ENCODE measurements around the gene ZER1. TPM values are rescaled to one million over a fixed set of nuclear protein-coding genes. Genes with fewer than 3 reads are reported as not detected.
A peak's percentile ranks its signal among the peaks of the same experiment; 100 is the strongest.

Gene ZER1
- total and polyA plus RNA-seq, 3 donors from 2014 or later, result 96.8 to 118 (median 112) TPM

DNA sequence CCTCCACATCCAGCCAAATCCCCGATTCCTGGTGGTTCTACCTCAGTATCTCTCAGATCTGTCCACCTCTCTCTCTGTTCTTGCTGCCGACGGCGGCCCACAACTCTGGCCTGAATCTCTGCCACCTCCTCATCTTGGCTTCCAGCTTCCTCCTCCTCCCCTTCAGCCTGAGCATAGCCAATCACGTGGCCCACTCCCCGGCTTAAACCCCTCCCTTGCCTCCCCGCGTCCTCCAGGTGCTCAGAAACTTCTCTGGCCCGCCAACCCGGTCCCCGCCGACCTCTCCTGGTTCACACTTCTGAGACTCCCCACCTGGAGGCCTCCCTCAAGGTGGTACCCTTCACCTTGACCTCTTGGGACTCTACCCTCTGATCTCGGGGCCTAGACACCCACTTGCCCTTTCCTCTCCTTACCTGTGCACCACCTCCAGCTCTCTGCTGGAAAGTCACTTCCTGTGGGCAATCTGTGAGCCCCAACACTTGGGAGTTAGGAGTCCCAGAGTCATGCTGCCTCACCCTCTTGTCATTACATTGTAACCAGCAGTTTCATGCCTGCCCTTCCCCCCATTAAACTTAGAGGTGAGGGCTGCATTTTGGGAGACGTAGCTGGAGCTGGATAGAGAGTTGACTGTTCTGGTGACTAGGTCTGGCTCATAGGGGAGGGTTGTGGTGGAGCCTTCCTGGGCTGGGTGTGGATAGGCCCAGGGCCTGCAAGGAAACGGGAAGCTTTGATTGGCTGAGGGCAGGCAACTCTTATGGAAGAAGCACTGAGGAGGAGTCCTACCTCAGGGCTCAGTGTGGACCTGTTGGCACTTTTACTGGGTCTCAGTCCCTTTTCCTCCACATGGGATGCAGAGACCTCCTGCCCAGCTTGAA is 87.2 kb downstream of the ZER1 start:
- peak; percentile 71 for DNase-seq
- WGBS, 2 donors, result 28 to 30% methylated on average over 14 to 15 of the region's 15 CpGs
- no peaks in the 10 kb centered on the region for H3K9me3 ChIP-seq
- H3K4me1 ChIP-seq, result peaks cover 12% of the 10 kb centered on the region
- peak overlapping the region; percentile 50 to 58 for H3K4me3 ChIP-seq
- no peaks in the 10 kb centered on the region for H3K36me3 ChIP-seq (ENCODE audit: low read depth, missing control alignments)
- intact Hi-C loops (cut with DNase I; ENCODE audit: low total_unique reads), result no loop called here
- TF ChIP-seq POLR2A (IDR thresholded peaks at IDR 0.05), result no peak
- TF ChIP-seq, protein P1, sequence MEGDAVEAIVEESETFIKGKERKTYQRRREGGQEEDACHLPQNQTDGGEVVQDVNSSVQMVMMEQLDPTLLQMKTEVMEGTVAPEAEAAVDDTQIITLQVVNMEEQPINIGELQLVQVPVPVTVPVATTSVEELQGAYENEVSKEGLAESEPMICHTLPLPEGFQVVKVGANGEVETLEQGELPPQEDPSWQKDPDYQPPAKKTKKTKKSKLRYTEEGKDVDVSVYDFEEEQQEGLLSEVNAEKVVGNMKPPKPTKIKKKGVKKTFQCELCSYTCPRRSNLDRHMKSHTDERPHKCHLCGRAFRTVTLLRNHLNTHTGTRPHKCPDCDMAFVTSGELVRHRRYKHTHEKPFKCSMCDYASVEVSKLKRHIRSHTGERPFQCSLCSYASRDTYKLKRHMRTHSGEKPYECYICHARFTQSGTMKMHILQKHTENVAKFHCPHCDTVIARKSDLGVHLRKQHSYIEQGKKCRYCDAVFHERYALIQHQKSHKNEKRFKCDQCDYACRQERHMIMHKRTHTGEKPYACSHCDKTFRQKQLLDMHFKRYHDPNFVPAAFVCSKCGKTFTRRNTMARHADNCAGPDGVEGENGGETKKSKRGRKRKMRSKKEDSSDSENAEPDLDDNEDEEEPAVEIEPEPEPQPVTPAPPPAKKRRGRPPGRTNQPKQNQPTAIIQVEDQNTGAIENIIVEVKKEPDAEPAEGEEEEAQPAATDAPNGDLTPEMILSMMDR (IDR thresholded peaks at IDR 0.05), result no peak
- H3K27ac ChIP-seq, result peak overlapping the region; percentile 69 to 72
- H3K27me3 ChIP-seq, result no peaks in the 10 kb centered on the region

DNA sequence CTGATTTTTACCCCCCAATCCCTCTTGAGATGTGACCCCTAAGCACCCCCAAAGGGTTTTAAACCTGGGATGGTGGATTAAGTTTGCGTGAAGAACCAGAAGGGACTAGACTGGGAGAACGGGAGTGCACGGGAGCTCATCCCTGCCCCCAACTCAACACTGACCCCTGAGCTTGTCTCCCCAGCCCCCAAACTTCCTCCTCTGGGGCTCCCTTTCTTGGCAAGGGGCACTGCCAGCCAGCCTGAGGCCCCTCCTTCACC is 87.7 kb downstream of the ZER1 start:
- no peak for DNase-seq
- Histone ChIP-seq H3K27me3 (no peaks in the 10 kb centered on the region), H3K36me3 (ENCODE audit: low read depth, missing control alignments) (no peaks in the 10 kb centered on the region), H3K27ac (peak overlapping the region; percentile 69 to 72), H3K9me3 (no peaks in the 10 kb centered on the region), H3K4me1 (peaks cover 12% of the 10 kb centered on the region), H3K4me3 (peak overlapping the region; percentile 50 to 58)
- TF ChIP-seq POLR2A (IDR thresholded peaks at IDR 0.05), result no peak
- TF ChIP-seq, protein P1 (IDR thresholded peaks at IDR 0.05), result no peak
- intact Hi-C loops (cut with DNase I; ENCODE audit: low total_unique reads), result no loop called here
- WGBS, 2 donors, result 4 to 16% methylated on average over 3 of the region's 3 CpGs

DNA sequence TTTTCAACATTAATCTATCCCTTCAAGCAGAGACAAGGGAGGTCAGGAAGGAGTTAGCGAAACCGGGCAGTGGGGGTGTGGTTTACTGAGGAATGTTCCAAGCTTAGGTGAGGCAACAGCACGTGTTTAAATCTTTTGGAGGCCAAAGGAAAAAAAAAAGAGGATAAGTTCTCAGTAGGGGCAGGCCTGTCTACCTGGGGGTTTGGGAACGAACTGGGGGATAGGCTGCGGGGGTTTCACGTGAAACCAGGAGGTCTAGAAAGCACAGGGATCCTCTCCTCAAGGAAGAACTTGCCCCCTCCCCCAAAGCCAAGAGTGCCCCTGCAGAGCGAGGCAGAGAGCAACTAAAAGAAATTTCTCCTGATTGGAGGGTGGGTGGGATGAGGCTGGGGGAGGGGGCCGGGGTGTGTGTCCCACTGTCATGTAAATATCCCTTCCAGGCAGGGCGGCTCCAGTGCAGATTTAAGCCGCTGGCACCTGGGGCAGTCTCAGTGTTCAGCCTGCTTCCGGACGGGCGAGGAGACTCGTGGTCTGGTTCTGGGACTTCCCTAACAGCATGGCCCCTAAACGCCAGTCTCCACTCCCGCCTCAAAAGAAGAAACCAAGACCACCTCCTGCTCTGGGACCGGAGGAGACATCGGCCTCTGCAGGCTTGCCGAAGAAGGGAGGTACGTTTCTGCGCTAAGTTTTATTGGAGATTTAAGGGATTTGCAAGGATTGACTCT is 88.2 kb downstream of the ZER1 start:
- Histone ChIP-seq H3K4me3 (peak overlapping the region; percentile 50 to 58), H3K4me1 (peaks cover 12% of the 10 kb centered on the region), H3K27ac (peak overlapping the region; percentile 69 to 72), H3K36me3 (ENCODE audit: low read depth, missing control alignments) (no peaks in the 10 kb centered on the region), H3K9me3 (no peaks in the 10 kb centered on the region), H3K27me3 (no peaks in the 10 kb centered on the region)
- WGBS, 2 donors, result 20 to 30% methylated on average over 9 to 21 of the region's 21 CpGs
- intact Hi-C loops (cut with DNase I; ENCODE audit: low total_unique reads), result no loop called here
- peak; percentile 41 for DNase-seq
- TF ChIP-seq, protein P1 (IDR thresholded peaks at IDR 0.05), result no peak
- no peak for TF ChIP-seq POLR2A (IDR thresholded peaks at IDR 0.05)

Small RNA genes lying within 50 kb of the gene (small RNA-seq; reads per million reads assigned to genes)
- 0 reads per million in 2 donors for gene RF00017
- 0 to 0.19 reads per million in 2 donors for gene RN7SL560P

Other genes with a start within 250 kb of the ZER1 start
- 100 to 1,000 TPM; 653 to 665 TPM for gene SPTAN1, start 219.3 kb downstream of the ZER1 start, total RNA-seq
- gene SPTAN1, start 219.3 kb downstream of the ZER1 start, polyA plus RNA-seq (ENCODE audit: insufficient read depth, low read depth, low replicate concordance), result 299 TPM
- gene DYNC2I2, start 115.1 kb downstream of the ZER1 start, total RNA-seq, result 10 to 100 TPM; 78.4 to 96.7 TPM
- 102 TPM for gene DYNC2I2, start 115.1 kb downstream of the ZER1 start, polyA plus RNA-seq (ENCODE audit: insufficient read depth, low read depth, low replicate concordance)
- 100 to 1,000 TPM; 113 to 142 TPM for gene SET, start 82.7 kb downstream of the ZER1 start, total RNA-seq
- gene SET, start 82.7 kb downstream of the ZER1 start, polyA plus RNA-seq (ENCODE audit: insufficient read depth, low read depth, low replicate concordance), result 159 TPM
- gene PKN3, start 69.4 kb downstream of the ZER1 start, total RNA-seq, result 1 to 10 TPM; 3.6 to 7.2 TPM
- 4.2 TPM for gene PKN3, start 69.4 kb downstream of the ZER1 start, polyA plus RNA-seq (ENCODE audit: insufficient read depth, low read depth, low replicate concordance)
- 10 to 100 TPM; 36.4 to 57.5 TPM for gene ZDHHC12, start 47.8 kb downstream of the ZER1 start, total RNA-seq
- gene ZDHHC12, start 47.8 kb downstream of the ZER1 start, polyA plus RNA-seq (ENCODE audit: insufficient read depth, low read depth, low replicate concordance), result 39.3 TPM
- gene TBC1D13, start 15.3 kb upstream of the ZER1 start, total RNA-seq, result 10 to 100 TPM; 14.3 to 15.7 TPM
- 15.5 TPM for gene TBC1D13, start 15.3 kb upstream of the ZER1 start, polyA plus RNA-seq (ENCODE audit: insufficient read depth, low read depth, low replicate concordance)
- 10 to 100 TPM; 28.9 to 30.4 TPM for gene ENDOG, start 46.6 kb upstream of the ZER1 start, total RNA-seq
- 33.9 TPM for gene ENDOG, start 46.6 kb upstream of the ZER1 start, polyA plus RNA-seq (ENCODE audit: insufficient read depth, low read depth, low replicate concordance)
- gene SPOUT1, start 57.9 kb upstream of the ZER1 start, total RNA-seq, result 10 to 100 TPM; 34.0 to 43.2 TPM
- gene SPOUT1, start 57.9 kb upstream of the ZER1 start, polyA plus RNA-seq (ENCODE audit: insufficient read depth, low read depth, low replicate concordance), result 14.4 TPM
- 10 to 100 TPM; 14.0 to 18.0 TPM for gene KYAT1, start 110.0 kb upstream of the ZER1 start, total RNA-seq
- 11.6 TPM for gene KYAT1, start 110.0 kb upstream of the ZER1 start, polyA plus RNA-seq (ENCODE audit: insufficient read depth, low read depth, low replicate concordance)
- 10 to 100 TPM; 54.3 to 61.3 TPM for gene LRRC8A, start 110.2 kb upstream of the ZER1 start, total RNA-seq
- 30.9 TPM for gene LRRC8A, start 110.2 kb upstream of the ZER1 start, polyA plus RNA-seq (ENCODE audit: insufficient read depth, low read depth, low replicate concordance)
- 10 to 100 TPM; 10.9 to 18.5 TPM for gene PHYHD1, start 149.1 kb upstream of the ZER1 start, total RNA-seq
- gene PHYHD1, start 149.1 kb upstream of the ZER1 start, polyA plus RNA-seq (ENCODE audit: insufficient read depth, low read depth, low replicate concordance), result 15.1 TPM
- 10 to 100 TPM; 26.4 to 29.4 TPM for gene DOLK, start 175.7 kb upstream of the ZER1 start, total RNA-seq
- gene DOLK, start 175.7 kb upstream of the ZER1 start, polyA plus RNA-seq (ENCODE audit: insufficient read depth, low read depth, low replicate concordance), result 36.9 TPM
- gene NUP188, start 175.8 kb upstream of the ZER1 start, total RNA-seq, result 100 to 1,000 TPM; 165 to 184 TPM
- gene NUP188, start 175.8 kb upstream of the ZER1 start, polyA plus RNA-seq (ENCODE audit: insufficient read depth, low read depth, low replicate concordance), result 241 TPM